Vagina (tissue), 2 donors: ENCODE data around the gene FGF21.

Source experiments
- CTCF ChIP-seq, 3 experiments: fragments of 450-650 bp in 2 of 3; fragments of 200-600 bp in 1 of 3; sonication (generic) in 1 of 3; IDR thresholded peaks; one replicate each; pipeline ENCODE4 v1.5.1; 2017 to 2019; ENCODE audit warnings: antibody characterized with exemption in 3 of 3, mild to moderate bottlenecking in 2 of 3, moderate library complexity in 2 of 3
- POLR2A ChIP-seq, 2 donors: fragments of 450-650 bp; IDR thresholded peaks; one replicate each; pipeline ENCODE4 v1.6.1; 2017; ENCODE audit warnings: antibody characterized with exemption in 2 of 2, mild to moderate bottlenecking in 2 of 2, moderate library complexity in 2 of 2

GRCh38 chr19:48794291-48794690 lies 39.0 kb downstream of the FGF21 start:
- no peak for TF ChIP-seq CTCF (IDR thresholded peaks at IDR 0.05)
- no peak for TF ChIP-seq POLR2A (IDR thresholded peaks at IDR 0.05)
